A673 (cell line): ENCODE results near the gene ZNF394. TPM values are rescaled to one million over a fixed set of nuclear protein-coding genes. Genes with fewer than 3 reads are reported as not detected.

ENCODE experiments used
- BruUV-seq: library from RNA; stranded (reverse); fragments of 400-500 nt; replicated peaks from 2 replicates; lab custom pipeline; 2021; lab: Mats Ljungman, UMichigan
- CTCF ChIA-PET: fragments of 300-600 bp; sonication (Branson Sonifier 250); formaldehyde crosslinking; loops from one replicate; lab custom pipeline; 2022; ENCODE audit warnings: antibody characterized with exemption; lab: Charles Lee
- POLR2A ChIA-PET: fragments of 300-600 bp; sonication (Branson Sonifier 250); formaldehyde crosslinking; loops from one replicate; lab custom pipeline; 2022; ENCODE audit warnings: antibody characterized with exemption; ENCODE audit not compliant: low non-redundant PET; lab: Charles Lee
- DNase-seq: peaks from one replicate; pipeline ENCODE4 v3.0.0-alpha.2; 2015; ENCODE audit warnings: low spot score
- H3K27ac ChIP-seq: fragments of 200-600 bp; sonication (generic); 2 replicates; pipeline ENCODE4 v1.5.1; 2016; ENCODE audit warnings: mixed run types, low read depth, mild to moderate bottlenecking, mixed read lengths, antibody characterized with exemption, low read length; ENCODE audit not compliant: poor library complexity, severe bottlenecking
- H3K27me3 ChIP-seq: fragments of 200-600 bp; sonication (generic); replicated peaks from 2 replicates; pipeline ENCODE4 v1.6.1; 2017; ENCODE audit warnings: mixed run types, low read depth, mild to moderate bottlenecking, mixed read lengths, antibody characterized with exemption, low read length; ENCODE audit not compliant: insufficient read depth, poor library complexity
- H3K36me3 ChIP-seq: fragments of 200-600 bp; sonication (generic); 2 replicates; pipeline ENCODE4 v1.6.1; 2016; ENCODE audit warnings: mixed run types, mild to moderate bottlenecking, mixed read lengths, antibody characterized with exemption, low read length; ENCODE audit not compliant: insufficient read depth, poor library complexity, severe bottlenecking
- H3K4me1 ChIP-seq: fragments of 200-600 bp; sonication (generic); 2 replicates; pipeline ENCODE4 v1.6.1; 2017; ENCODE audit warnings: mixed run types, mild to moderate bottlenecking, mixed read lengths, antibody characterized with exemption, low read length; ENCODE audit not compliant: insufficient read depth, poor library complexity, severe bottlenecking
- H3K4me3 ChIP-seq: fragments of 200-600 bp; sonication (generic); 2 replicates; pipeline ENCODE4 v1.5.1; 2016; ENCODE audit warnings: low read depth, mixed run types, mild to moderate bottlenecking, mixed read lengths, low read length; ENCODE audit not compliant: poor library complexity, severe bottlenecking
- H3K9me3 ChIP-seq: fragments of 200-600 bp; sonication (generic); 2 replicates; pipeline ENCODE4 v1.6.1; 2016; ENCODE audit warnings: mixed run types, low read depth, mild to moderate bottlenecking, mixed read lengths, antibody characterized with exemption, low read length; ENCODE audit not compliant: poor library complexity, severe bottlenecking
- CTCF ChIP-seq: fragments of 300-800, 200-600 bp; sonication (generic); conservative IDR thresholded peaks from 2 replicates; pipeline ENCODE4 v1.5.1; 2017; ENCODE audit warnings: low read depth, mild to moderate bottlenecking, antibody characterized with exemption, low read length, moderate library complexity, mixed read lengths
- EZH2 ChIP-seq: fragments of 200-600 bp; sonication (generic); IDR thresholded peaks from 2 replicates; pipeline ENCODE4 v1.6.1; 2017; ENCODE audit warnings: borderline replicate concordance, low read depth, mild to moderate bottlenecking, mixed read lengths, antibody characterized with exemption, low read length; ENCODE audit not compliant: poor library complexity, severe bottlenecking
- intact Hi-C: fragments of 100-400 bp; cut with micrococcal nuclease; formaldehyde crosslinking; loops from one replicate; pipeline ENCODE4 v1.10.0; 2022; ENCODE audit not compliant: unreplicated experiment
- total RNA-seq: library from RNA; stranded (reverse); gene quantifications from 2 replicates; pipeline ENCODE4 v1.2.3, GENCODE V29; 2021

Gene ZNF394
- total RNA-seq, 1 experiment from 2014 or later: 20.2 TPM

DNA sequence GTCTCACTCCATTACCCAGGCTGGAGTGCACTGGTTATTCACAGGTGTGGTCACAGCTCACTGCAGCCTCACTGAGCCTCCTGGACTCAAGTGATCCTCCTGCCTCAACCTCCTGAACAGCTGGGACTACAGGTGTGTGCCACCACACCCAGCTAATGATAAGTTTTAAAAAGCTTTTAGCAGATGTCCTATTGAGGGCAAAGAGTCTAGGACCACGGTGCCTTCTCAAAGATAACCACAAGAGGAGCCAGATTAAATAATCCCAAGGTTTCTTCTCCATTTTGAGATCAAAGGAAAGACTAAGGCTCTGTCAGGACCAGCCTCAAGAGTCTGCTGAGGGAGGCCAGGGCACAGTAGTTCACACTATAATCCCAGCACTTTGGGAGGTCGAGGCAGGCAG, 38.9 kb downstream of the ZNF394 start:
- no peak overlapping the region for H3K4me3 ChIP-seq
- H3K36me3 ChIP-seq: peaks cover 52% of the 10 kb centered on the region
- peaks cover 7% of the 10 kb centered on the region for H3K4me1 ChIP-seq
- POLR2A ChIA-PET: no interaction called here
- CTCF ChIA-PET: no interaction called here
- no TSS peak for BruUV-seq
- no peak for DNase-seq
- H3K9me3 ChIP-seq: no peaks in the 10 kb centered on the region
- no peak for TF ChIP-seq EZH2
- no peak for TF ChIP-seq CTCF
- intact Hi-C loops: no loop called here
- H3K27ac ChIP-seq: no peak overlapping the region
- no peaks in the 10 kb centered on the region for H3K27me3 ChIP-seq

DNA sequence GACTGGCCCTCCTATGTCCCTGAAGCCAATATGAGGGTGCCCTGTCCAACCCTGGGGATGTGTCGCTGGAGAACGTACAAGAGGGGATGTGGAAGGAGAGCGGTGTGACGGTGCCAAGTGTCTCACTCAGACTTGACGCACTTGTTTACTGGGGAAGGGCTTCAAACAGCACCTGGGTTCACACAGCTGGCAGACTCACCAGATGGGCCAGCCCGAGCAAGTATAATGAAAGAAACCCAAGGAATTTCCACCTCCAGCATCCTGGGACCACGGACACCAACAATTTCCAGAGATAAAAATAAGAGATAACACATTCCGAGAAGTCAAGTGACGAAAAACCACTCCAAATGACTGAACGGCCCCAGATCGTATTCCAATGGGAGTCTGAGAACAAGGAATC, 39.4 kb downstream of the ZNF394 start:
- Histone ChIP-seq H3K36me3 (peaks cover 57% of the 10 kb centered on the region), H3K4me1 (peaks cover 7% of the 10 kb centered on the region), H3K9me3 (no peaks in the 10 kb centered on the region), H3K4me3 (no peak overlapping the region), H3K27me3 (no peaks in the 10 kb centered on the region), H3K27ac (no peak overlapping the region)
- BruUV-seq: no TSS peak
- intact Hi-C loops: no loop called here
- no peak for DNase-seq
- POLR2A ChIA-PET: no interaction called here
- TF ChIP-seq EZH2 (no peak), CTCF (no peak)
- CTCF ChIA-PET: interaction anchor here (0.5 kb wide), 1 partner anchor 1353 kb away, joined by 3 read pairs; no protein-coding TSS in a partner anchor

DNA sequence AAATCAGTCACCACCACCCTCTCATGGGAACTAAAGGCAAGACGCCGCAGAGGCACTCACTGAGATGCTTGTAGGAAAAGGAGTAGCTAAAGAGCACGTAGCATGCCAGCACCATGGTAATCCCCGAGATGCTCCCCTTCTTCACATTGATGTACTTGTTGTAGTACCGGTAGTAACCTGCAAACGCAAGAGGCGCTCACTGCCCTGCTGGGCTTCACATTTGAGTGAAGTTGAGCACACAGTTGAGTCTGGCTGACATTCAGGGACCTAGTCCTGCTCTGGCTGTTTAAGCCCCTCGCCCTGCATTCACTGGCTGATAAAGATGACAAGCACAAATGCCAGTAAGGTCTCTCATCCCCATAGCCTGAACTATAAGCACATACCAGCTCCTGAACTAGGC, 41.0 kb downstream of the ZNF394 start:
- Histone ChIP-seq H3K9me3 (no peaks in the 10 kb centered on the region), H3K36me3 (peaks cover 70% of the 10 kb centered on the region), H3K27me3 (no peaks in the 10 kb centered on the region), H3K4me1 (no peaks in the 10 kb centered on the region), H3K27ac (no peak overlapping the region), H3K4me3 (no peak overlapping the region)
- CTCF ChIA-PET: no interaction called here
- intact Hi-C loops: no loop called here
- TF ChIP-seq CTCF: peak; percentile 48
- TF ChIP-seq EZH2: no peak
- DNase-seq: peak; percentile 48
- POLR2A ChIA-PET: no interaction called here
- no TSS peak for BruUV-seq
